ENCODE data around the gene LRP1B.

Gene LRP1B

GRCh38 chr2:141280037-141280436, 850.8 kb downstream of the LRP1B start:
- Histone ChIP-seq H2BK15ac (replicated peaks; ENCODE audit: low read depth) (no peak overlapping the region), H3K9ac (ENCODE audit: low read length) (no peak overlapping the region), H4K5ac (ENCODE audit: low read length) (no peak overlapping the region), H3K56ac (ENCODE audit: low read length) (no peak overlapping the region), H3K4me3 (ENCODE audit: low read length) (no peak overlapping the region), H3K18ac (ENCODE audit: low read length) (no peak overlapping the region), H2AK5ac (ENCODE audit: low read length) (no peak overlapping the region), H3K4ac (ENCODE audit: low read depth, low read length) (no peak overlapping the region), H4K8ac (ENCODE audit: low read depth, low read length) (no peak overlapping the region), H3K4me1 (ENCODE audit: control insufficient read depth, low read depth, low read length) (no peaks in the 10 kb centered on the region), H3K4me2 (ENCODE audit: low read length) (no peak overlapping the region), H2BK120ac (ENCODE audit: low read depth, low read length) (no peak overlapping the region), H3K79me1 (ENCODE audit: low read length) (no peaks in the 10 kb centered on the region), H3K79me2 (ENCODE audit: control insufficient read depth, insufficient read depth, low read length) (no peaks in the 10 kb centered on the region), H2BK5ac (ENCODE audit: low read length) (no peak overlapping the region), H3K27ac (ENCODE audit: low read depth, low read length) (no peak overlapping the region), H3K36me3 (ENCODE audit: control insufficient read depth, insufficient read depth, low read length) (no peaks in the 10 kb centered on the region), H3K27me3 (ENCODE audit: insufficient read depth, low read length, poor library complexity) (no peaks in the 10 kb centered on the region), H3K23ac (ENCODE audit: low read length) (no peak overlapping the region)
- WGBS (ENCODE audit: extremely low coverage, insufficient coverage, low lambda C conversion rate): no CpG with 5 or more reads among the region's 4 CpGs
- no peak for DNase-seq

GRCh38 chr2:141271346-141271745, 859.5 kb downstream of the LRP1B start:
- no peaks in the 10 kb centered on the region for H3K4me1 ChIP-seq (ENCODE audit: control insufficient read depth, low read depth, low read length)
- no peak overlapping the region for H4K8ac ChIP-seq (ENCODE audit: low read depth, low read length)
- H3K4me2 ChIP-seq (ENCODE audit: low read length): no peak overlapping the region
- H3K79me1 ChIP-seq (ENCODE audit: low read length): no peaks in the 10 kb centered on the region
- H3K27ac ChIP-seq (ENCODE audit: low read depth, low read length): no peak overlapping the region
- no peak overlapping the region for H3K4me3 ChIP-seq (ENCODE audit: low read length)
- H3K4ac ChIP-seq (ENCODE audit: low read depth, low read length): no peak overlapping the region
- no peaks in the 10 kb centered on the region for H3K36me3 ChIP-seq (ENCODE audit: control insufficient read depth, insufficient read depth, low read length)
- no peak overlapping the region for H2BK120ac ChIP-seq (ENCODE audit: low read depth, low read length)
- WGBS (ENCODE audit: extremely low coverage, insufficient coverage, low lambda C conversion rate): no CpG with 5 or more reads among the region's 2 CpGs
- no peak overlapping the region for H3K23ac ChIP-seq (ENCODE audit: low read length)
- no peak overlapping the region for H3K9ac ChIP-seq (ENCODE audit: low read length)
- H3K79me2 ChIP-seq (ENCODE audit: control insufficient read depth, insufficient read depth, low read length): no peaks in the 10 kb centered on the region
- H3K18ac ChIP-seq (ENCODE audit: low read length): no peak overlapping the region
- H2AK5ac ChIP-seq (ENCODE audit: low read length): no peak overlapping the region
- no peak overlapping the region for H3K56ac ChIP-seq (ENCODE audit: low read length)
- H4K5ac ChIP-seq (ENCODE audit: low read length): no peak overlapping the region
- no peak overlapping the region for H2BK15ac ChIP-seq (replicated peaks; ENCODE audit: low read depth)
- H3K27me3 ChIP-seq (ENCODE audit: insufficient read depth, low read length, poor library complexity): no peaks in the 10 kb centered on the region
- H2BK5ac ChIP-seq (ENCODE audit: low read length): no peak overlapping the region
- peak; percentile 14 for DNase-seq

- H3K18ac ChIP-seq (ENCODE audit: low read length): no peak overlapping the region
Measured at GRCh38 chr2:141264848-141265247, 866.0 kb downstream of the LRP1B start.

GRCh38 chr2:141260911-141261310, 869.9 kb downstream of the LRP1B start:
- no peak overlapping the region for H3K27ac ChIP-seq (ENCODE audit: low read depth, low read length)

More at GRCh38 chr2:141264848-141265247, 866.0 kb downstream of the LRP1B start:
- H3K79me1 ChIP-seq (ENCODE audit: low read length): no peaks in the 10 kb centered on the region
- H3K9ac ChIP-seq (ENCODE audit: low read length): no peak overlapping the region
- no peak overlapping the region for H2BK5ac ChIP-seq (ENCODE audit: low read length)
- H2AK5ac ChIP-seq (ENCODE audit: low read length): no peak overlapping the region
- H3K36me3 ChIP-seq (ENCODE audit: control insufficient read depth, insufficient read depth, low read length): no peaks in the 10 kb centered on the region
- no peak overlapping the region for H3K4me3 ChIP-seq (ENCODE audit: low read length)
- no peak overlapping the region for H2BK120ac ChIP-seq (ENCODE audit: low read depth, low read length)
- no peak overlapping the region for H4K8ac ChIP-seq (ENCODE audit: low read depth, low read length)
- no peak overlapping the region for H3K27ac ChIP-seq (ENCODE audit: low read depth, low read length)
- H3K23ac ChIP-seq (ENCODE audit: low read length): no peak overlapping the region
- no peaks in the 10 kb centered on the region for H3K79me2 ChIP-seq (ENCODE audit: control insufficient read depth, insufficient read depth, low read length)
- H3K4me1 ChIP-seq (ENCODE audit: control insufficient read depth, low read depth, low read length): no peaks in the 10 kb centered on the region
- no peak overlapping the region for H4K5ac ChIP-seq (ENCODE audit: low read length)
- no peak overlapping the region for H3K4ac ChIP-seq (ENCODE audit: low read depth, low read length)
- WGBS (ENCODE audit: extremely low coverage, insufficient coverage, low lambda C conversion rate): no CpG with 5 or more reads among the region's 10 CpGs
- no peak for DNase-seq
- no peaks in the 10 kb centered on the region for H3K27me3 ChIP-seq (ENCODE audit: insufficient read depth, low read length, poor library complexity)
- H3K4me2 ChIP-seq (ENCODE audit: low read length): no peak overlapping the region
- H2BK15ac ChIP-seq (replicated peaks; ENCODE audit: low read depth): no peak overlapping the region
- H3K56ac ChIP-seq (ENCODE audit: low read length): no peak overlapping the region

GRCh38 chr2:141259683-141260082, 871.1 kb downstream of the LRP1B start:
- Histone ChIP-seq H4K5ac (ENCODE audit: low read length) (no peak overlapping the region), H3K27ac (ENCODE audit: low read depth, low read length) (no peak overlapping the region), H2BK5ac (ENCODE audit: low read length) (no peak overlapping the region), H3K27me3 (ENCODE audit: insufficient read depth, low read length, poor library complexity) (no peaks in the 10 kb centered on the region), H3K4ac (ENCODE audit: low read depth, low read length) (no peak overlapping the region), H3K23ac (ENCODE audit: low read length) (no peak overlapping the region), H3K4me1 (ENCODE audit: control insufficient read depth, low read depth, low read length) (no peaks in the 10 kb centered on the region), H3K18ac (ENCODE audit: low read length) (no peak overlapping the region), H3K4me3 (ENCODE audit: low read length) (no peak overlapping the region), H3K79me2 (ENCODE audit: control insufficient read depth, insufficient read depth, low read length) (no peaks in the 10 kb centered on the region), H2AK5ac (ENCODE audit: low read length) (no peak overlapping the region), H3K56ac (ENCODE audit: low read length) (no peak overlapping the region), H3K4me2 (ENCODE audit: low read length) (no peak overlapping the region), H4K8ac (ENCODE audit: low read depth, low read length) (no peak overlapping the region), H3K79me1 (ENCODE audit: low read length) (no peaks in the 10 kb centered on the region), H2BK120ac (ENCODE audit: low read depth, low read length) (no peak overlapping the region), H2BK15ac (replicated peaks; ENCODE audit: low read depth) (no peak overlapping the region), H3K9ac (ENCODE audit: low read length) (no peak overlapping the region), H3K36me3 (ENCODE audit: control insufficient read depth, insufficient read depth, low read length) (no peaks in the 10 kb centered on the region)
- WGBS (ENCODE audit: extremely low coverage, insufficient coverage, low lambda C conversion rate): no CpG with 5 or more reads among the region's 3 CpGs
- no peak for DNase-seq

More at GRCh38 chr2:141260911-141261310, 869.9 kb downstream of the LRP1B start:
- H2AK5ac ChIP-seq (ENCODE audit: low read length): no peak overlapping the region
- H3K79me1 ChIP-seq (ENCODE audit: low read length): no peaks in the 10 kb centered on the region
- no peak overlapping the region for H3K18ac ChIP-seq (ENCODE audit: low read length)
- H4K5ac ChIP-seq (ENCODE audit: low read length): no peak overlapping the region
- H3K4me2 ChIP-seq (ENCODE audit: low read length): no peak overlapping the region
- H3K23ac ChIP-seq (ENCODE audit: low read length): no peak overlapping the region
- H3K36me3 ChIP-seq (ENCODE audit: control insufficient read depth, insufficient read depth, low read length): no peaks in the 10 kb centered on the region
- no peak overlapping the region for H2BK15ac ChIP-seq (replicated peaks; ENCODE audit: low read depth)
- no peak overlapping the region for H3K4ac ChIP-seq (ENCODE audit: low read depth, low read length)
- no peak overlapping the region for H3K9ac ChIP-seq (ENCODE audit: low read length)
- H3K27me3 ChIP-seq (ENCODE audit: insufficient read depth, low read length, poor library complexity): no peaks in the 10 kb centered on the region
- no peak overlapping the region for H3K4me3 ChIP-seq (ENCODE audit: low read length)
- DNase-seq: no peak
- no peaks in the 10 kb centered on the region for H3K79me2 ChIP-seq (ENCODE audit: control insufficient read depth, insufficient read depth, low read length)
- no peak overlapping the region for H3K56ac ChIP-seq (ENCODE audit: low read length)
- no peaks in the 10 kb centered on the region for H3K4me1 ChIP-seq (ENCODE audit: control insufficient read depth, low read depth, low read length)
- no peak overlapping the region for H2BK120ac ChIP-seq (ENCODE audit: low read depth, low read length)
- H4K8ac ChIP-seq (ENCODE audit: low read depth, low read length): no peak overlapping the region
- no peak overlapping the region for H2BK5ac ChIP-seq (ENCODE audit: low read length)
- WGBS (ENCODE audit: extremely low coverage, insufficient coverage, low lambda C conversion rate): no CpG with 5 or more reads among the region's 1 CpG

GRCh38 chr2:141242008-141242407, 888.8 kb downstream of the LRP1B start:
- Histone ChIP-seq H3K4me3 (ENCODE audit: low read length) (no peak overlapping the region), H3K36me3 (ENCODE audit: control insufficient read depth, insufficient read depth, low read length) (no peaks in the 10 kb centered on the region), H3K79me1 (ENCODE audit: low read length) (no peaks in the 10 kb centered on the region), H3K4ac (ENCODE audit: low read depth, low read length) (no peak overlapping the region), H3K56ac (ENCODE audit: low read length) (no peak overlapping the region), H3K79me2 (ENCODE audit: control insufficient read depth, insufficient read depth, low read length) (no peaks in the 10 kb centered on the region), H4K5ac (ENCODE audit: low read length) (no peak overlapping the region), H2BK5ac (ENCODE audit: low read length) (no peak overlapping the region), H3K27ac (ENCODE audit: low read depth, low read length) (no peak overlapping the region), H3K4me1 (ENCODE audit: control insufficient read depth, low read depth, low read length) (no peaks in the 10 kb centered on the region), H2AK5ac (ENCODE audit: low read length) (no peak overlapping the region), H3K27me3 (ENCODE audit: insufficient read depth, low read length, poor library complexity) (no peaks in the 10 kb centered on the region), H3K18ac (ENCODE audit: low read length) (no peak overlapping the region), H3K23ac (ENCODE audit: low read length) (no peak overlapping the region), H3K4me2 (ENCODE audit: low read length) (no peak overlapping the region), H2BK120ac (ENCODE audit: low read depth, low read length) (no peak overlapping the region), H4K8ac (ENCODE audit: low read depth, low read length) (no peak overlapping the region), H2BK15ac (replicated peaks; ENCODE audit: low read depth) (no peak overlapping the region), H3K9ac (ENCODE audit: low read length) (no peak overlapping the region)
- whole genome bisulfite sequencing (ENCODE audit: extremely low coverage, insufficient coverage, low lambda C conversion rate): no CpG with 5 or more reads among the region's 1 CpG
- no peak for DNase-seq
